K562 (cell line): Measurements from ENCODE around the gene TRIM69. TPM values are rescaled to one million over a fixed set of nuclear protein-coding genes. Genes with fewer than 3 reads are reported as not detected.

Experiments used
- BRCA1 ChIP-seq, 2 experiments: fragments of 450-650 bp in 1 of 2; sonication (generic) in 1 of 2; formaldehyde crosslinking in 1 of 2; IDR thresholded peaks; 2 replicates each; pipeline versions ENCODE4 v1.5.0 to v1.6.1; 2017 to 2020; ENCODE audit warnings: mild to moderate bottlenecking in 1 of 2, missing genetic modification reagents in 1 of 2
- CBX8 ChIP-seq: fragments of 200-600 bp; sonication (generic); IDR thresholded peaks from 2 replicates; pipeline ENCODE4 v1.6.1; 2012; ENCODE audit warnings: borderline replicate concordance, mixed run types, low read depth, mild to moderate bottlenecking, moderate library complexity, mixed read lengths, low read length, control low read depth, inconsistent platforms; ENCODE audit not compliant: poor library complexity, severe bottlenecking; ENCODE audit errors: extremely low read depth
- CREBBP ChIP-seq: IDR thresholded peaks from one replicate; pipeline ENCODE4 v1.6.1; 2012; ENCODE audit warnings: low read depth, mild to moderate bottlenecking, control low read depth, inconsistent platforms, low read length
- ERF ChIP-seq: fragments of 450-650 bp; formaldehyde crosslinking; IDR thresholded peaks from 2 replicates; pipeline ENCODE4 v1.4.0; 2020; ENCODE audit warnings: mild to moderate bottlenecking, mixed read lengths
- FOXM1 ChIP-seq, 2 experiments: fragments of 450-650 bp in 1 of 2; sonication (generic) in 1 of 2; formaldehyde crosslinking in 1 of 2; IDR thresholded peaks; 2 replicates each; pipeline versions ENCODE4 v1.6.1 to v1.9.0; 2017 to 2022; ENCODE audit warnings: low read depth in 2 of 2, mild to moderate bottlenecking in 2 of 2, missing genetic modification reagents in 1 of 2, moderate library complexity in 1 of 2
- GABPA ChIP-seq: fragments of 200-800 bp; sonication (Bioruptor generic); conservative IDR thresholded peaks from 2 replicates; pipeline ENCODE4 v1.6.1; 2016; ENCODE audit warnings: low read depth, missing genetic modification characterization, missing compliant biosample characterization
- KAT7 ChIP-seq: sonication (generic); formaldehyde crosslinking; IDR thresholded peaks from 2 replicates; pipeline ENCODE4 v1.8.0; 2022; ENCODE audit warnings: missing genetic modification reagents, mild to moderate bottlenecking, borderline replicate concordance
- RBM14 ChIP-seq: fragments of 200-400 bp; formaldehyde crosslinking; IDR thresholded peaks from 2 replicates; pipeline ENCODE4 v1.6.1; 2018; ENCODE audit warnings: low read depth, mild to moderate bottlenecking, low read length, moderate library complexity, borderline replicate concordance; ENCODE audit not compliant: insufficient read depth
- RCOR1 ChIP-seq, 2 experiments: IDR thresholded peaks; 2 replicates each; pipeline ENCODE4 v1.6.1; 2012; ENCODE audit warnings: low read depth in 2 of 2, low read length in 2 of 2, borderline replicate concordance in 1 of 2, improper control_type of control experiment in 1 of 2
- SRSF3 ChIP-seq: fragments of 200-400 bp; formaldehyde crosslinking; IDR thresholded peaks from 2 replicates; pipeline ENCODE4 v1.6.1; 2016; ENCODE audit warnings: mild to moderate bottlenecking, low read length, moderate library complexity; ENCODE audit not compliant: insufficient read depth
- TCF7L2 ChIP-seq: fragments of 150-350 bp; IDR thresholded peaks from 2 replicates; pipeline ENCODE4 v1.6.1; 2016; ENCODE audit warnings: low read depth, mild to moderate bottlenecking, low read length, moderate library complexity
- TRIM28 ChIP-seq: fragments of 450-650 bp; IDR thresholded peaks from 2 replicates; pipeline ENCODE4 v1.6.1; 2017
- ZNF408 ChIP-seq: fragments of 250-450 bp; sonication (Bioruptor Pico); IDR thresholded peaks from 2 replicates; pipeline ENCODE4 v1.4.0; 2020; ENCODE audit warnings: low read depth, mild to moderate bottlenecking, moderate library complexity
- ZNF445 ChIP-seq: fragments of 250-450 bp; sonication (Bioruptor Pico); IDR thresholded peaks from 2 replicates; pipeline ENCODE4 v1.4.0; 2020; ENCODE audit warnings: low read depth, mild to moderate bottlenecking, moderate library complexity
- ZNF561 ChIP-seq: fragments of 450-650 bp; formaldehyde crosslinking; conservative IDR thresholded peaks from 2 replicates; pipeline ENCODE4 v1.4.0; 2020; ENCODE audit warnings: mild to moderate bottlenecking, moderate library complexity
- polyA plus RNA-seq, 8 experiments: library from polyadenylated mRNA; depleted of rRNA in 4 of 8; stranded (reverse) in 5 of 8; unstranded in 3 of 8; fragments of >200 nt; fragmentation: Nextera tagmentation in 2 of 8; fragmentation: Illumina TruSeq in 1 of 8; extraction: Ambion mirVana in 2 of 8; extraction: Trizol in 1 of 8; gene quantifications; 2 replicates each; pipeline versions ENCODE4 v1.2.1 to v1.2.3, GENCODE V29; 2011 to 2014; ENCODE audit warnings: inconsistent platforms in 1 of 8, missing spikeins in 1 of 8
- total RNA-seq, 7 experiments: library from RNA; depleted of rRNA in 6 of 7; stranded (reverse); fragments of >200 nt in 6 of 7; fragmentation: Illumina TruSeq in 2 of 7; extraction: Trizol in 2 of 7; gene quantifications; 2 replicates each; pipeline versions ENCODE4 v1.2.1 to v1.2.3, GENCODE V29; 2011 to 2021; ENCODE audit warnings: low replicate concordance in 1 of 7
- TF ChIP-seq, protein P1 (sequence below): fragments of 250-450 bp; sonication (Bioruptor Pico); IDR thresholded peaks from 2 replicates; pipeline ENCODE4 v1.5.0; 2020; ENCODE audit warnings: mild to moderate bottlenecking, borderline replicate concordance
- TF ChIP-seq, protein P2 (sequence below): sonication (generic); formaldehyde crosslinking; IDR thresholded peaks from 2 replicates; pipeline ENCODE4 v1.8.0; 2022; ENCODE audit warnings: missing genetic modification reagents, mild to moderate bottlenecking, moderate library complexity, borderline replicate concordance
- TF ChIP-seq, protein P3 (sequence below): fragments of 250-450 bp; sonication (Bioruptor Pico); IDR thresholded peaks from 2 replicates; pipeline ENCODE4 v1.8.0; 2021; ENCODE audit warnings: moderate library complexity, mild to moderate bottlenecking, inconsistent platforms
- TF ChIP-seq, protein P4 (sequence below): fragments of 450-650 bp; IDR thresholded peaks from one replicate; pipeline ENCODE4 v1.6.1; 2018; ENCODE audit warnings: mild to moderate bottlenecking, moderate library complexity; ENCODE audit not compliant: partially characterized antibody

Gene TRIM69
- total and polyA plus RNA-seq, 9 of the 15 experiments (the other 6 are each of a cell fraction or from before 2014, with no cell fraction given), result 1.0 to 4.3 (median 2.3) TPM

DNA sequence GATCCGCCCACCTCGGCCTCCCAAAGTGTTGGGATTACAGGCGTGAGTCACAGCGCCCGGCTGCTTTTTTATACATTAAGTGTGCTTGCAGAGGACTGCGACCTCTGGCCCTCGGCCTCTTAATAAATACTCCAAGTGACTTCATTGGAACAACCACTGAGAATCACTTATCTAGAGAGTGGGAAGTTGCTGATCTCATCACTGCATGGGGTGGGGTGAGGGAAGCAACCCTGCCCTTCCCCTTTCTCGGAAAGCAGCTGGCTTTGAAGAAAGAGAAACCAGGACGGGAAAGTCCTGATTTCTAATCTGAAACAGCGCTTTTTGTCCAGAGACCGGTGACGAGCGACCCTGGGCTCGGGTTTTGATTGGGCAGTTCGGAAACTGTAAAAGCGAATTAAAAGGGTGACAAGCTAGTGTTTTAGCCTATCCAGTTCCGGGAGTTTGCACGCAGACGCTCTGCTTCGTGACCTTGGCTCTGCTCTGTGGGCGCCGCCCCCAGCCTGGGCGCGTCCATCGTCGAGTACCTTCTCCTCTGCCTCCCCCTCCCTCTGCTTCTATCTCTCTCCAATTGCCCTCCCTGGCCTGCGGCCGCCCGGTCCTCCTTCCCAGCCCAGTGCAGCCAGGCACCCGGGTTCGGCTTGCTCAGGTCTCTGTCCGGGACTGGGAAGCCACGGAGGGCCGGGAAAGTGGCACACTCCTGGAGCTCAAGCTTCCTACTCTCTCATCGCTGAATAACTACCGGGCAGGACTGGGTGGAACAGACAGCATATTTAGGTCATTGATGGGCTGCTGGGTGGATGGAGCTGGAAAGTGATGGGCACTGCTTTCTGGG is 7.5 kb upstream of the TRIM69 start (continued):
- TF ChIP-seq TCF7L2 (no peak; the same call in 1 of the 2 replicates), ERF (CRISPR knock-in tag) (no peak), ZNF561 (no peak), CREBBP (no peak), KAT7 (CRISPR knock-in tag) (no peak), BRCA1 (IDR thresholded peaks at IDR 0.05) (no peak), BRCA1 (CRISPR knock-in tag; IDR thresholded peaks at IDR 0.05) (no peak), CBX8 (no peak), ZNF445 (CRISPR knock-in tag) (no peak), RCOR1 (IDR thresholded peaks at IDR 0.05; ENCODE audit: borderline replicate concordance in 1 of 2, low read depth in 2 of 2, low read length in 2 of 2) (peak; percentile 58 to 97; a peak in 3 of 4 replicates), SRSF3 (no peak), RBM14 (no peak), GABPA (tag) (0 out of 2 replicates have a peak, but pooled peaks have one; percentile 27), TRIM28 (peak; percentile 54; the same call in 1 of the 2 replicates), FOXM1 (IDR thresholded peaks at IDR 0.05; ENCODE audit: low read depth) (peak; percentile 85), FOXM1 (CRISPR knock-in tag; IDR thresholded peaks at IDR 0.05; ENCODE audit: low read depth) (no peak), ZNF408 (no peak)
- TF ChIP-seq, protein P1, sequence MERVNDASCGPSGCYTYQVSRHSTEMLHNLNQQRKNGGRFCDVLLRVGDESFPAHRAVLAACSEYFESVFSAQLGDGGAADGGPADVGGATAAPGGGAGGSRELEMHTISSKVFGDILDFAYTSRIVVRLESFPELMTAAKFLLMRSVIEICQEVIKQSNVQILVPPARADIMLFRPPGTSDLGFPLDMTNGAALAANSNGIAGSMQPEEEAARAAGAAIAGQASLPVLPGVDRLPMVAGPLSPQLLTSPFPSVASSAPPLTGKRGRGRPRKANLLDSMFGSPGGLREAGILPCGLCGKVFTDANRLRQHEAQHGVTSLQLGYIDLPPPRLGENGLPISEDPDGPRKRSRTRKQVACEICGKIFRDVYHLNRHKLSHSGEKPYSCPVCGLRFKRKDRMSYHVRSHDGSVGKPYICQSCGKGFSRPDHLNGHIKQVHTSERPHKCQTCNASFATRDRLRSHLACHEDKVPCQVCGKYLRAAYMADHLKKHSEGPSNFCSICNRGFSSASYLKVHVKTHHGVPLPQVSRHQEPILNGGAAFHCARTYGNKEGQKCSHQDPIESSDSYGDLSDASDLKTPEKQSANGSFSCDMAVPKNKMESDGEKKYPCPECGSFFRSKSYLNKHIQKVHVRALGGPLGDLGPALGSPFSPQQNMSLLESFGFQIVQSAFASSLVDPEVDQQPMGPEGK (CRISPR knock-in tag), result no peak
- TF ChIP-seq, protein P2, sequence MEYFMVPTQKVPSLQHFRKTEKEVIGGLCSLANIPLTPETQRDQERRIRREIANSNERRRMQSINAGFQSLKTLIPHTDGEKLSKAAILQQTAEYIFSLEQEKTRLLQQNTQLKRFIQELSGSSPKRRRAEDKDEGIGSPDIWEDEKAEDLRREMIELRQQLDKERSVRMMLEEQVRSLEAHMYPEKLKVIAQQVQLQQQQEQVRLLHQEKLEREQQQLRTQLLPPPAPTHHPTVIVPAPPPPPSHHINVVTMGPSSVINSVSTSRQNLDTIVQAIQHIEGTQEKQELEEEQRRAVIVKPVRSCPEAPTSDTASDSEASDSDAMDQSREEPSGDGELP, result peak; percentile 99
- TF ChIP-seq, protein P3, sequence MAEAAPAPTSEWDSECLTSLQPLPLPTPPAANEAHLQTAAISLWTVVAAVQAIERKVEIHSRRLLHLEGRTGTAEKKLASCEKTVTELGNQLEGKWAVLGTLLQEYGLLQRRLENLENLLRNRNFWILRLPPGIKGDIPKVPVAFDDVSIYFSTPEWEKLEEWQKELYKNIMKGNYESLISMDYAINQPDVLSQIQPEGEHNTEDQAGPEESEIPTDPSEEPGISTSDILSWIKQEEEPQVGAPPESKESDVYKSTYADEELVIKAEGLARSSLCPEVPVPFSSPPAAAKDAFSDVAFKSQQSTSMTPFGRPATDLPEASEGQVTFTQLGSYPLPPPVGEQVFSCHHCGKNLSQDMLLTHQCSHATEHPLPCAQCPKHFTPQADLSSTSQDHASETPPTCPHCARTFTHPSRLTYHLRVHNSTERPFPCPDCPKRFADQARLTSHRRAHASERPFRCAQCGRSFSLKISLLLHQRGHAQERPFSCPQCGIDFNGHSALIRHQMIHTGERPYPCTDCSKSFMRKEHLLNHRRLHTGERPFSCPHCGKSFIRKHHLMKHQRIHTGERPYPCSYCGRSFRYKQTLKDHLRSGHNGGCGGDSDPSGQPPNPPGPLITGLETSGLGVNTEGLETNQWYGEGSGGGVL (CRISPR knock-in tag), result no peak
- TF ChIP-seq, protein P4, sequence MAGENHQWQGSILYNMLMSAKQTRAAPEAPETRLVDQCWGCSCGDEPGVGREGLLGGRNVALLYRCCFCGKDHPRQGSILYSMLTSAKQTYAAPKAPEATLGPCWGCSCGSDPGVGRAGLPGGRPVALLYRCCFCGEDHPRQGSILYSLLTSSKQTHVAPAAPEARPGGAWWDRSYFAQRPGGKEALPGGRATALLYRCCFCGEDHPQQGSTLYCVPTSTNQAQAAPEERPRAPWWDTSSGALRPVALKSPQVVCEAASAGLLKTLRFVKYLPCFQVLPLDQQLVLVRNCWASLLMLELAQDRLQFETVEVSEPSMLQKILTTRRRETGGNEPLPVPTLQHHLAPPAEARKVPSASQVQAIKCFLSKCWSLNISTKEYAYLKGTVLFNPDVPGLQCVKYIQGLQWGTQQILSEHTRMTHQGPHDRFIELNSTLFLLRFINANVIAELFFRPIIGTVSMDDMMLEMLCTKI, result no peak
